ENCODE results near the gene CELSR2.

CELSR2 gene

DNA sequence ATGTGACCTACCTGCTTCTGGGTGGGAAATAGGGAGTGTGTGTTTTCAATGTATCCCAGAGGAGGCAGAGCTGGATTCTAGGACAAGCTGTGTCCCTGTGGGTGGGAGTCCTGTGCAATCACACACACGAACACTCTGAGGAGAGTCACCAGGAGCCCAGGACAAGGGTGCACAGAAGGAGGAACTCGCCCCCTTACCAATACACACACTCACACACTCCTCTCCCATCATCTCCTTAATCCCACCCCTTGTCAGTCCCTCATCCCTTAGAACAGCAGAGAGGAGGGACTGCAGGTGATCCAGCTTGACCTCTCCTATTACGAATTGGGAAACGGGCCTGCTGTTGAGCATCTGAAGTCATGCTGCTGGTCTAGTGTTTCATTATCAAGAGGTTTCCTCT, 65.9 kb downstream of the CELSR2 start:
- no peak for TF ChIP-seq SIN3A (IDR thresholded peaks at IDR 0.05; ENCODE audit: borderline replicate concordance, insufficient read depth, low read length)
- TF ChIP-seq FOXP2 (optimal IDR thresholded peaks at IDR 0.05; ENCODE audit: borderline replicate concordance, extremely low read depth, extremely low read length, insufficient read depth) = no peak
- TF ChIP-seq POLR2AphosphoS5 (IDR thresholded peaks at IDR 0.05; ENCODE audit: low read depth, low read length) = no peak
- TF ChIP-seq TAF1 (IDR thresholded peaks at IDR 0.05; ENCODE audit: borderline replicate concordance, insufficient read depth, low read length) = no peak
- TF ChIP-seq, protein P1, sequence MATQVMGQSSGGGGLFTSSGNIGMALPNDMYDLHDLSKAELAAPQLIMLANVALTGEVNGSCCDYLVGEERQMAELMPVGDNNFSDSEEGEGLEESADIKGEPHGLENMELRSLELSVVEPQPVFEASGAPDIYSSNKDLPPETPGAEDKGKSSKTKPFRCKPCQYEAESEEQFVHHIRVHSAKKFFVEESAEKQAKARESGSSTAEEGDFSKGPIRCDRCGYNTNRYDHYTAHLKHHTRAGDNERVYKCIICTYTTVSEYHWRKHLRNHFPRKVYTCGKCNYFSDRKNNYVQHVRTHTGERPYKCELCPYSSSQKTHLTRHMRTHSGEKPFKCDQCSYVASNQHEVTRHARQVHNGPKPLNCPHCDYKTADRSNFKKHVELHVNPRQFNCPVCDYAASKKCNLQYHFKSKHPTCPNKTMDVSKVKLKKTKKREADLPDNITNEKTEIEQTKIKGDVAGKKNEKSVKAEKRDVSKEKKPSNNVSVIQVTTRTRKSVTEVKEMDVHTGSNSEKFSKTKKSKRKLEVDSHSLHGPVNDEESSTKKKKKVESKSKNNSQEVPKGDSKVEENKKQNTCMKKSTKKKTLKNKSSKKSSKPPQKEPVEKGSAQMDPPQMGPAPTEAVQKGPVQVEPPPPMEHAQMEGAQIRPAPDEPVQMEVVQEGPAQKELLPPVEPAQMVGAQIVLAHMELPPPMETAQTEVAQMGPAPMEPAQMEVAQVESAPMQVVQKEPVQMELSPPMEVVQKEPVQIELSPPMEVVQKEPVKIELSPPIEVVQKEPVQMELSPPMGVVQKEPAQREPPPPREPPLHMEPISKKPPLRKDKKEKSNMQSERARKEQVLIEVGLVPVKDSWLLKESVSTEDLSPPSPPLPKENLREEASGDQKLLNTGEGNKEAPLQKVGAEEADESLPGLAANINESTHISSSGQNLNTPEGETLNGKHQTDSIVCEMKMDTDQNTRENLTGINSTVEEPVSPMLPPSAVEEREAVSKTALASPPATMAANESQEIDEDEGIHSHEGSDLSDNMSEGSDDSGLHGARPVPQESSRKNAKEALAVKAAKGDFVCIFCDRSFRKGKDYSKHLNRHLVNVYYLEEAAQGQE (IDR thresholded peaks at IDR 0.05; ENCODE audit: insufficient read depth in 1 of 2, low read depth in 2 of 2, low read length in 2 of 2) = no peak

DNA sequence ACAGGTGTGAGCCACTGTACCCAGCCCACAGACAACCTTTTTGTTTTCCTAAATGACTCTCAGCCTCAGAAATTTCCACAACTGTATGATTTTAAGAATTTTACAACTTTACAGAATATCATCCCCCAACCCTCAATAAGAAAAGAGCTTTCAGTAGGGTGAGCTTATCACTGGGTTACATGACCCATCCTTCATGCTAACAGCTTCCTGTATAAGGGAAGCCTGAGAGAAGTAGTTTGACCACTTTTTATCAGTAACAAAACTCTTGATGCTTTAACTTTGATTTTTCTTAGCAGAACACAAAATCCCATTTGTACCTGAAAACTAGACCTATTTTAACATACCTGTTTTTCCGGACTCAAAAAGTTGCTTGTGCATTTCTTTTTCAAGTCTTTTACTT, 67.2 kb downstream of the CELSR2 start:
- TF ChIP-seq SIN3A (IDR thresholded peaks at IDR 0.05; ENCODE audit: borderline replicate concordance, insufficient read depth, low read length) = no peak
- TF ChIP-seq FOXP2 (optimal IDR thresholded peaks at IDR 0.05; ENCODE audit: borderline replicate concordance, extremely low read depth, extremely low read length, insufficient read depth) = no peak
- no peak for TF ChIP-seq TAF1 (IDR thresholded peaks at IDR 0.05; ENCODE audit: borderline replicate concordance, insufficient read depth, low read length)
- TF ChIP-seq, protein P1 (IDR thresholded peaks at IDR 0.05; ENCODE audit: insufficient read depth in 1 of 2, low read depth in 2 of 2, low read length in 2 of 2) = no peak
- TF ChIP-seq POLR2AphosphoS5 (IDR thresholded peaks at IDR 0.05; ENCODE audit: low read depth, low read length) = no peak

DNA sequence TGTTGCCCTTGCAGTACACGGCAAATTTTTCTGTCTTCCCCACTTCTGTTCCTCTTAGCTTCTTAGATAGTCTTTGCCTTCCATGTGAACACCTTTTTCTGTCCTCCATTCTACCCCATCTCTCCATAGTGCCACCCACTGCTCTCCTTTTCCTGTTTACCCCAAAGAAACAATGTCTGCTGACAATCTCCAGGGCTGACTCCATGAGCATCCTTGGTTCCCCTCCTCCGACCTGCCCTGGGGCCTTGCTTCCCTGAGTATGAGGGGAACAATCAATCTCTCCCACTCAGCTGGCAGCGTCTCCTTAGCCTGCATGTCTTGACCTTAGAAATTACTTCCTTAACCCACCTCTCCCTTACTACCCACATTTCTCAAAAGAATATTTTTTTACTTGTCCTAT, 69.8 kb downstream of the CELSR2 start:
- no peak for TF ChIP-seq POLR2AphosphoS5 (IDR thresholded peaks at IDR 0.05; ENCODE audit: low read depth, low read length)
- TF ChIP-seq SIN3A (IDR thresholded peaks at IDR 0.05; ENCODE audit: borderline replicate concordance, insufficient read depth, low read length) = no peak
- TF ChIP-seq, protein P1 (IDR thresholded peaks at IDR 0.05; ENCODE audit: insufficient read depth in 1 of 2, low read depth in 2 of 2, low read length in 2 of 2) = no peak
- TF ChIP-seq TAF1 (IDR thresholded peaks at IDR 0.05; ENCODE audit: borderline replicate concordance, insufficient read depth, low read length) = no peak
- no peak for TF ChIP-seq FOXP2 (optimal IDR thresholded peaks at IDR 0.05; ENCODE audit: borderline replicate concordance, extremely low read depth, extremely low read length, insufficient read depth)

DNA sequence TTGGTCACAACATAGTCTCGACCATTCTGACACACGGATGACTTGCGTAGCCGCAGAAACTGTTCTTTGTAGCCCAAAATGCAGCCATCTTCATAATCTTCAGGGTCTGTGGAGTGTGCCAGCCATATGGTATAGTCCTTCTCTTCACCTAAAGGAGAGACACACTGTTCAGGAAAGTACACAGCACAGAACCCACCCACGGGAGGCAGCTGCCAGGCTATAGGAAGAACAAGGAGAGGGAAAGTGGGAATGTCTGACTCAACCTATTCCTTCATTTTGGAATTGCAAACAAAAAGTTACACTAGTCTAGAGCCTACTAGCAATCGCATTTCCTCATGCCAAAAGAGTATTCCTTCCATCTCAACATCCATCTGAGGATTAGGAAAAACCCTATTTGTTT, 73.6 kb downstream of the CELSR2 start:
- TF ChIP-seq FOXP2 (optimal IDR thresholded peaks at IDR 0.05; ENCODE audit: borderline replicate concordance, extremely low read depth, extremely low read length, insufficient read depth) = no peak
- TF ChIP-seq POLR2AphosphoS5 (IDR thresholded peaks at IDR 0.05; ENCODE audit: low read depth, low read length) = no peak
- TF ChIP-seq SIN3A (IDR thresholded peaks at IDR 0.05; ENCODE audit: borderline replicate concordance, insufficient read depth, low read length) = no peak
- TF ChIP-seq, protein P1 (IDR thresholded peaks at IDR 0.05; ENCODE audit: insufficient read depth in 1 of 2, low read depth in 2 of 2, low read length in 2 of 2) = no peak
- TF ChIP-seq TAF1 (IDR thresholded peaks at IDR 0.05; ENCODE audit: borderline replicate concordance, insufficient read depth, low read length) = no peak
